HS-27A (cell line): Measurements from ENCODE around the gene TRIO.

Experiments used
- DNase-seq: peaks from one replicate; pipeline ENCODE4 v3.0.0-alpha.2; 2012; ENCODE audit warnings: low read depth, missing footprints

Gene TRIO

DNA sequence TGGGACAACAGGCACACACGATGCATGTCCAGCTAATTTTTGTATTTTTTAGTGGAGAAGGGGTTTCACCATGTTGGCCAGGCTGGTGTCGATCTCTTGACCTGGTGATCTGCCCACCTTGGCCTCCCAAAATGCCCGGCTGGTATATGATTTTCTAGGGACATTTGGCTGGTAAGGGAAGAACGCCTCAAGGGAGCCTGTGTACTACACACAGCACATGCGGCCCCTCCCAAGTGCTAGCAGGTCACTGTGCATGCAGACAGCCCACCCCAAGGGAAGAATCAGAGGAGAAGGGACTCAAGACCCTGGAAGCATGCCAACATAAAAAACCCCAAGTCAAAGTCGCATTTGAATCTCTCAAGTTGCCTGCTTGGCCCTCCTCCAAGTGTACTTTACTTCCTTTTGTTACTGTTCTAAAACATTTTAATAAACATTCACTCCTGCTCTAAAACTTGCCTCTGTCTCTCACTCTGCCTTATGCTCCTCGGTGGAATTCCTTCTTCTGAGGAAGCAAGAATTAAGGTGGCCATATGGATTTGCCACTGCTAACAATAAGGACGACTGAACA, 414.1 kb downstream of the TRIO start:
- DNase-seq: no peak

DNA sequence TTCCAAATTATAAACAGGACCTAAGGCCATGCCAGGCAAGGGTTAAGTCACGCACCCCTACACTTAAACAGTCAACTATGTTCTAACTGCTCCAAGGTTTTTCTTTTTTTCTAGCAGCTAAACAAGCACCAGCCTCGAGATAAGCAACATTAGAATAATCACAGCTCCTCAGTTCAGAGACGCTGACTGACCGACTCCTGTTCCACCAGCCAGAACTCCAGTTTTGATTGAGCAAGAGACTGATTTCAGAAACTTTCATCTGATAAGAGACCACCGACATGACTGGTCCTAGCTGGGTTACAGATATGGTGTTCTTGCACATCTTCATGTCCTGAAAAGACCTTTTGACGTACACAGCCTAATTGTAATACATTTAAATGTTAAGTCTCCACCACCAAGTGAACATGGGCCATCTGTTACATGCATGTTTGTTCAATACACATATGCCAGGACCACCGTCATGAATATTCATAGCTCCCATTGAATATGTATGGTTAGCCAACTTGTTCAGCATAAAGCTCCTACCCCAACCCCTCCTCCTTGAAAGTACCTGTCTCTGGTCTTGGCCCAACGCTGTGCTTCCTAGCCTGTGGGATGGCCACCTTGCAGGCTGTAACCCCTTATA, 414.8 kb downstream of the TRIO start:
- DNase-seq: no peak
